Glomerular endothelial cell (primary cell): ENCODE data around the gene CMTM2. TPM values are rescaled to one million over a fixed set of nuclear protein-coding genes. Genes with fewer than 3 reads are reported as not detected.
"Not testable (repeated sequence)": the region's sequence is repeated elsewhere in the genome, so short reads cannot be mapped to it uniquely, and the experiment has no call there.

Source experiments
- DNase-seq: peaks from one replicate; pipeline ENCODE4 v3.0.0-alpha.2; 2011; ENCODE audit warnings: low read depth, low spot score; ENCODE audit errors: extremely low read depth
- total RNA-seq: library from RNA; depleted of rRNA; stranded (reverse); fragments of >200 nt; gene quantifications from 2 replicates; pipeline ENCODE4 v1.2.3, GENCODE V29; 2015

Gene CMTM2
- total RNA-seq, 1 donor from 2014 or later: not detected

DNA sequence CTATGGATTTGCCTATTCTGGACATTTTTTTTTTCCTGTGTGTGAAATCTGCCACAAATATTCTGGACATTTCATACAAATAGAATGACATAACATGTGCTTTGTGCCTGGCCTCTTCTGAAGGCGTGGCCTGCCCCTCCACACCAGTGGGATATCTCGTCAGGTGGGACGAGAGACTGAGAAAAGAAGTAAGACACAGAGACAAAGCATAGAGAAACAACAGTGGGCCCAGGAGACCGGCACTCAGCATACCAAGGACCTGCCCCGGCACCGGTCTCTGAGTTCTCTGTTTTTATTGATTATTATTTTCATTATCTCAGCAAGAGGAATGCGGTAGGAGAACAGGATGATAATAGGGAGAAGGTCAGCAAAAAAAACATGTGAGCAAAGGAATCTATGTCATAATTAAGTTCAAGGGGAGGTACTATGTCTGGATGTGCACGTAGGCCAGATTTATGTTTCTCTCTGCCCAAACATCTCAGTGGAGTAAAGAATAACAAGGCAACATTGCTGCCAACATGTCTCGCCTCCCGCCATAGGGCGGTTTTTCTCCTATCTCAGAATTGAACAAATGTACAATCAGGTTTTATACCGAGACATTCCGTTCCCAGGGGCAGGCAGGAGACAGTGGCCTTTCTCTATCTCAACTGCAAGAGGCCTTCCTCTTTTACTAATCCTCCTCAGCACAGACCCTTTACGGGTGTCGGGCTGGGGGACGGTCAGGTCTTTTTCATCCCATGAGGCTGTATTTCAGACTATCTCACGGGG, 48.5 kb downstream of the CMTM2 start:
- not testable (repeated sequence) for DNase-seq

DNA sequence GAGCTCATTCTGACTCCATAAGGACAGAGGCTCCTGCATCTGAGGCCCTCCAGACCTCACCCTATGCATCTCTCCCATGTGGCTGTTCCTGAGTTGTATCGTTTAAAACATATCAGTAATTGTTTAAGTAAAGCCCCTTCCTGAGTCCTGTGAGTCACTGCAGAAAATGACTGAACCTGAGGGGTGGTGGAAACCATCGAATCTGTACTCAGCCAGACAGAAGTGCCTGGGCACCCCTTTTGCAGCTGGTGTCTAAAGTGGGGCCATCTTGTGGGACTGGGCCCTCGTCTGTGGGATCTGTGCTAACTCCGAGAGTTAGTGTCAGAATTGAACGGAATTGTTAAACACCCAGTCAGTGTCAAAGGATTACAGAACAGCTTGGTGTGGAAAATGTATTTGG, 50.6 kb downstream of the CMTM2 start:
- no peak for DNase-seq

DNA sequence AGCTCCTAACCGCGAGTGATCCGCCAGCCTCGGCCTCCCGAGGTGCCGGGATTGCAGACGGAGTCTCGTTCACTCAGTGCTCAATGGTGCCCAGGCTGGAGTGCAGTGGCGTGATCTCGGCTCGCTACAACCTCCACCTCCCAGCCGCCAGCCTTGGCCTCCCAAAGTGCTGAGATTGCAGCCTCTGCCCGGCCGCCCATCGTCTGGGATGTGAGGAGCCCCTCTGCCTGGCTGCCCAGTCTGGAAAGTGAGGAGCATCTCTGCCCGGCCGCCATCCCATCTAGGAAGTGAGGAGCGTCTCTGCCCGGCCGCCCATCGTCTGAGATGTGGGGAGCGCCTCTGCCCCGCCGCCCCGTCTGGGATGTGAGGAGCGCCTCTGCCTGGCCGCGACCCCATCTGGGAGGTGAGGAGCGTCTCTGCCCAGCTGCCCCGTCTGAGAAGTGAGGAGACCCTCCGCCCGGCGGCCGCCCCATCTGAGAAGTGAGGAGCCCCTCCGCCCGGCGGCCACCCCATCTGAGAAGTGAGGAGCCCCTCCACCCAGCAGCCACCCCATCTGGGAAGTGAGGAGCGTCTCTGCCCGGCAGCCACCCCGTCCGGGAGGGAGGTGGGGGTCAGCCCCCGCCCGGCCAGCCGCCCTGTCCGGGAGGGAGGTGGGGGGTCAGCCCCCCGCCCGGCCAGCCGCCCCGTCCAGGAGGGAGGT, 51.4 kb downstream of the CMTM2 start:
- DNase-seq: not testable (repeated sequence)

DNA sequence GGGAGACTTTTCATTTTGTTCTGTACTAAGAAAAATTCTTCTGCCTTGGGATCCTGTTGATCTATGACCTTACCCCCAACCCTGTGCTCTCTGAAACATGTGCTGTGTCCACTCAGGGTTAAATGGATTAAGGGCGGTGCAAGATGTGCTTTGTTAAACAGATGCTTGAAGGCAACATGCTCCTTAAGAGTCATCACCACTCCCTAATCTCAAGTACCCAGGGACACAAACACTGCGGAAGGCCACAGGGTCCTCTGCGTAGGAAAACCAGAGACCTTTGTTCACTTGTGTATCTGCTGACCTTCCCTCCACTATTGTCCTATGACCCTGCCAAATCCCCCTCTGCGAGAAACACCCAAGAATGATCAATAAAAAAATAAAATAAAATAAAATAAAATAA, 52.3 kb downstream of the CMTM2 start:
- DNase-seq: not testable (repeated sequence)

GRCh38 chr16:66634527-66635196, 55.4 kb downstream of the CMTM2 start:
- DNase-seq: no peak

DNA sequence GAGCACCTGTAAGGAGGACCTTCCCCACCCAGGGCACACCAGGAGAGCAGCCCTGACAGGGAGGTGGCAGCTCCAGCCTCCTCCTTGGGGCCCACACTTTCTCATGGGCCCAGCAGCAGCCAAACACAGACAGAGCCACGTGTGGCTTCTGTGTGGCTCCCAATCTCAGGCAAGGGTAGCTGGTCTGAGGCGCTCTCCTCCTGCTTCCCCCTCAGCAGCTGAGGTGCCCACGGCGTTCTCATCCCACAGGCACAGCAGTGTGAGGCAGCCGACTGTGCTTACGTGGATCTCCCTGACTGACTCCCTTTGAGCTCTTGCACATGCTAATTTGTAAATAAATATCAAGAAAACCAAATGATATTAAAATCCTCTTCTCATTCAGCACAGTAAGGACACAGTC, 56.1 kb downstream of the CMTM2 start:
- no peak for DNase-seq

DNA sequence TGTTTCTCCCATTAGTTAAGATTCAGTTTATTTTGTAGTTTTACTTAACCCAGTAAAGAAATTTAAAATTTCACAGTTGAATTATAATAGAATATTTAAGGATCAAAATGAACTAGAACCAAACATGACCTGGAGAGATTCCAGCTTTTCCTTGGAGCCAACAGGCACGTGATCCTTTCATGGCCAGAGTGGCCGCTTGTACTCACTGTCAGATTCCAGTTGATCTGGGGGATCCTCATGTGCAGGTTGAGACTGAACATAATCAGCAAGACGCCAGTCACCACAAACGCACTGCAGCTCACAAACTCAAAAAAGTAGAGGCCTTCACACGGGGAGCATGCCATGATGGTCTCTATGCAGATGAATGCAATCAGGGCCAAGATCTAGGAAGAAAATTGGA, 56.9 kb downstream of the CMTM2 start:
- no peak for DNase-seq

GRCh38 chr16:66637806-66638205, 58.5 kb downstream of the CMTM2 start:
- DNase-seq: no peak

Other genes starting within 250 kb of the CMTM2 start
- 1,376 and 1,752 TPM in 2 replicates for gene CDH5, start 212.8 kb upstream of the CMTM2 start, total RNA-seq
- 0.35 and 3.1 TPM in 2 replicates for gene BEAN1, start 152.2 kb upstream of the CMTM2 start, total RNA-seq
- gene TK2, start 29.3 kb upstream of the CMTM2 start, total RNA-seq: 24.7 and 46.4 TPM in 2 replicates
- 73.5 and 85.1 TPM in 2 replicates for gene CKLF, start 26.9 kb upstream of the CMTM2 start, total RNA-seq
- gene CMTM1, start 13.0 kb upstream of the CMTM2 start, total RNA-seq: 1.7 and 2.9 TPM in 2 replicates
- 86.9 and 125 TPM in 2 replicates for gene CMTM3, start 25.2 kb downstream of the CMTM2 start, total RNA-seq
- 8.8 and 9.8 TPM in 2 replicates for gene CMTM4, start 117.3 kb downstream of the CMTM2 start, total RNA-seq
- 98.3 and 147 TPM in 2 replicates for gene DYNC1LI2, start 172.1 kb downstream of the CMTM2 start, total RNA-seq
- gene TERB1, start 222.1 kb downstream of the CMTM2 start, total RNA-seq: not detected in 2 replicates